Astrocyte (in vitro differentiated cells and primary cell): ENCODE data around the gene CD300LF.

ENCODE experiments used
- CTCF ChIP-seq: IDR thresholded peaks from 2 replicates; pipeline ENCODE4 v1.5.1; 2011; ENCODE audit warnings: low read depth, mild to moderate bottlenecking, inconsistent platforms, low read length, moderate library complexity; ENCODE audit not compliant: insufficient read depth
- EZH2 ChIP-seq: IDR thresholded peaks from 2 replicates; pipeline ENCODE4 v1.6.1; 2012; ENCODE audit warnings: mild to moderate bottlenecking, low read length, inconsistent platforms; ENCODE audit not compliant: insufficient read depth

- TF ChIP-seq CTCF (no peak), EZH2 (no peak)
Observed at GRCh38 chr17:74671031-74671771, 41.5 kb downstream of the CD300LF start.
